T follicular helper cell (primary cell): ENCODE results near the gene PRDX2.
"Not testable (repeated sequence)": the region's sequence is repeated elsewhere in the genome, so short reads cannot be mapped to it uniquely, and the experiment has no call there.

Experiments used
- DNase-seq: peaks from one replicate; pipeline ENCODE4 v3.0.0-alpha.2; 2020; ENCODE audit warnings: low read depth
- total RNA-seq, 2 experiments: gene quantifications; one replicate each; lab custom pipeline; 2026; lab: John Stamatoyannopoulos, UW

The PRDX2 gene
- total RNA-seq = 90.8 to 91.1 reads per million in 2 experiments

GRCh38 chr19:12801466-12802266 is at the start of gene PRDX2, which contains the start of gene THSD8:
Gene PRDX2 (minus strand): TSS chr19:12801800. CDS start chr19:12801261, 539 bp downstream.
Gene THSD8 (plus strand): TSS chr19:12802069. CDS start chr19:12802072, 3 bp downstream.
- no peak for DNase-seq

- peak; percentile 59 for DNase-seq
Measured at GRCh38 chr19:12847159-12848139, 45.8 kb upstream of the PRDX2 start.

GRCh38 chr19:12846613-12847012 is 45.0 kb upstream of the PRDX2 start:
- not testable (repeated sequence) for DNase-seq

GRCh38 chr19:12843999-12844732 is 42.6 kb upstream of the PRDX2 start:
- no peak for DNase-seq

- no peak for DNase-seq
Measured at GRCh38 chr19:12843328-12843727, 41.7 kb upstream of the PRDX2 start.

- no peak for DNase-seq
Measured at GRCh38 chr19:12842511-12842910, 40.9 kb upstream of the PRDX2 start.

GRCh38 chr19:12841094-12841493 is 39.5 kb upstream of the PRDX2 start:
- DNase-seq = no peak

GRCh38 chr19:12840091-12841079 is 38.8 kb upstream of the PRDX2 start:
- no peak for DNase-seq

- DNase-seq = no peak
Measured at GRCh38 chr19:12838886-12839756, 37.5 kb upstream of the PRDX2 start.

- DNase-seq = peak; percentile 31
Measured at GRCh38 chr19:12838182-12838885, 36.7 kb upstream of the PRDX2 start, which contains the start of gene MAST1. Gene MAST1 (plus strand): TSS chr19:12838515. CDS start chr19:12838573, 58 bp downstream.

- no peak for DNase-seq
Measured at GRCh38 chr19:12837225-12837624, 35.6 kb upstream of the PRDX2 start.

- DNase-seq = no peak
Measured at GRCh38 chr19:12836529-12836863, 34.9 kb upstream of the PRDX2 start.

- no peak for DNase-seq
Measured at GRCh38 chr19:12834976-12835757, 33.6 kb upstream of the PRDX2 start.

- no peak for DNase-seq
Measured at GRCh38 chr19:12834566-12834943, 33.0 kb upstream of the PRDX2 start, which contains the start of gene RTBDN. Gene RTBDN (minus strand): TSS chr19:12834579. CDS start chr19:12829979, 4,600 bp downstream.

- no peak for DNase-seq
Measured at GRCh38 chr19:12833738-12834565, 32.4 kb upstream of the PRDX2 start.

- no peak for DNase-seq
Measured at GRCh38 chr19:12833418-12833737, 31.8 kb upstream of the PRDX2 start.

- no peak for DNase-seq
Measured at GRCh38 chr19:12828494-12828893, 26.9 kb upstream of the PRDX2 start.
